B cell (primary cell): ENCODE results near the gene PLEKHJ1. TPM values are rescaled to one million over a fixed set of nuclear protein-coding genes. Genes with fewer than 3 reads are reported as not detected.
A peak's percentile ranks its signal among the peaks of the same experiment; 100 is the strongest.

Experiments
- ATAC-seq: fragments of 200-7000 bp; cut with Tn5 transposase; one replicate; pipeline ENCODE4 v1.10.0; 2021; ENCODE audit warnings: low read depth, mild to moderate bottlenecking, moderate number of reproducible peaks, moderate library complexity
- CTCF ChIA-PET: fragments of 350-600 bp; sonication (Branson Sonifier 250); formaldehyde crosslinking; loops from one replicate; lab custom pipeline; 2021; ENCODE audit warnings: antibody characterized with exemption, inconsistent platforms; lab: Charles Lee
- POLR2A ChIA-PET: fragments of 350-600 bp; sonication (Branson Sonifier 250); formaldehyde crosslinking; loops from one replicate; lab custom pipeline; 2021; ENCODE audit warnings: antibody characterized with exemption; lab: Charles Lee
- DNase-seq: peaks from one replicate; pipeline ENCODE4 v3.0.0; 2013
- H2AFZ ChIP-seq: 2 replicates; pipeline ENCODE4 v1.6.1; 2012; ENCODE audit warnings: mild to moderate bottlenecking, low read depth, low read length; ENCODE audit not compliant: insufficient read depth, poor library complexity, severe bottlenecking
- H3K27ac ChIP-seq, 2 donors: 1 replicate in 1 of 2; 2 replicates in 1 of 2; pipeline ENCODE4 v1.5.1; 2012 to 2013; ENCODE audit warnings: low read length in 2 of 2, mild to moderate bottlenecking in 2 of 2, moderate library complexity in 1 of 2
- H3K27me3 ChIP-seq, 4 experiments: fragments of 200-600 bp in 1 of 4; sonication (generic) in 1 of 4; replicated peaks in 1 of 4; 1 replicate in 2 of 4; 2 replicates in 2 of 4; pipeline versions ENCODE4 v1.6.1 to v1.7.0; 2013 to 2016; ENCODE audit warnings: low read length in 3 of 4, mild to moderate bottlenecking in 2 of 4, mixed read lengths in 1 of 4, moderate library complexity in 1 of 4; ENCODE audit not compliant: insufficient read depth in 4 of 4, control insufficient read depth in 3 of 4; ENCODE audit errors: control extremely low read depth in 1 of 4
- H3K36me3 ChIP-seq, 2 experiments: replicated peaks in 1 of 2; 1 replicate in 1 of 2; 2 replicates in 1 of 2; pipeline versions ENCODE4 v1.6.1 to v1.7.1; 2013; ENCODE audit warnings: low read length in 1 of 2; ENCODE audit not compliant: insufficient read depth in 2 of 2, control insufficient read depth in 1 of 2; ENCODE audit errors: control extremely low read depth in 1 of 2, extremely low read depth in 1 of 2
- H3K4me1 ChIP-seq, 2 donors: fragments of 200-600 bp in 1 of 2; sonication (generic) in 1 of 2; 1 replicate in 1 of 2; 2 replicates in 1 of 2; pipeline versions ENCODE4 v1.5.1 to v1.6.1; 2013 to 2017; ENCODE audit warnings: low read length in 2 of 2; ENCODE audit not compliant: control insufficient read depth in 2 of 2, insufficient read depth in 2 of 2
- H3K4me2 ChIP-seq: replicated peaks from 2 replicates; pipeline ENCODE3; 2012; ENCODE audit warnings: mild to moderate bottlenecking, low read depth, low read length; ENCODE audit not compliant: poor library complexity, severe bottlenecking
- H3K4me3 ChIP-seq, 5 experiments: fragments of 200-600 bp in 1 of 5; sonication (generic) in 1 of 5; 1 replicate in 3 of 5; 2 replicates in 2 of 5; pipeline versions ENCODE4 v1.5.1 to v1.7.0; 2011 to 2016; ENCODE audit warnings: low read length in 4 of 5, mild to moderate bottlenecking in 4 of 5, low read depth in 2 of 5, control low read depth in 1 of 5, moderate library complexity in 1 of 5; ENCODE audit not compliant: insufficient read depth in 1 of 5; ENCODE audit errors: control extremely low read depth in 1 of 5, extremely low read depth in 1 of 5
- H3K79me2 ChIP-seq: fragments of 200-600 bp; sonication (generic); one replicate; pipeline ENCODE4 v1.6.0; 2016; ENCODE audit warnings: low read length; ENCODE audit not compliant: control insufficient read depth, insufficient read depth
- H3K9ac ChIP-seq: fragments of 200-600 bp; sonication (generic); 2 replicates; pipeline ENCODE4 v1.6.1; 2017; ENCODE audit warnings: mild to moderate bottlenecking, low read length, moderate library complexity
- H3K9me3 ChIP-seq, 3 donors: one replicate each; pipeline versions ENCODE4 v1.6.1 to v1.7.1; 2013; ENCODE audit warnings: low read length in 2 of 3; ENCODE audit not compliant: control insufficient read depth in 2 of 3, insufficient read depth in 1 of 3; ENCODE audit errors: control extremely low read depth in 1 of 3
- H4K20me1 ChIP-seq: 2 replicates; pipeline ENCODE4 v1.6.0; 2012; ENCODE audit warnings: mild to moderate bottlenecking, low read length; ENCODE audit not compliant: insufficient read depth, control insufficient read depth, poor library complexity, severe bottlenecking
- H3K27ac Mint-ChIP-seq: one replicate; pipeline ENCODE4 v1.8.0; 2021; ENCODE audit warnings: mixed read lengths
- H3K27me3 Mint-ChIP-seq: one replicate; pipeline ENCODE4 v1.8.0; 2021; ENCODE audit warnings: mixed read lengths
- H3K4me1 Mint-ChIP-seq: one replicate; pipeline ENCODE4 v1.8.0; 2021; ENCODE audit warnings: mixed read lengths
- H3K4me3 Mint-ChIP-seq: one replicate; pipeline ENCODE4 v1.8.0; 2021; ENCODE audit warnings: mixed read lengths
- H3K9me3 Mint-ChIP-seq: one replicate; pipeline ENCODE4 v1.8.0; 2022; ENCODE audit warnings: mixed read lengths; ENCODE audit not compliant: insufficient read depth
- CTCF ChIP-seq: fragments of 200-600 bp; IDR thresholded peaks from one replicate; pipeline ENCODE4 v1.8.0; 2022; ENCODE audit warnings: antibody characterized with exemption, mild to moderate bottlenecking
- EZH2 ChIP-seq: IDR thresholded peaks from 2 replicates; pipeline ENCODE4 v1.6.1; 2012; ENCODE audit warnings: borderline replicate concordance, low read depth, mild to moderate bottlenecking, moderate library complexity, low read length; ENCODE audit not compliant: insufficient read depth, poor library complexity, severe bottlenecking
- WGBS: methylation state at CpG from one replicate; pipeline ENCODE4 v1.1.5; 2013; ENCODE audit warnings: missing lambda C conversion rate; ENCODE audit not compliant: insufficient coverage; 5-methylcytosine and 5-hydroxymethylcytosine counted together
- intact Hi-C: fragments of 100-400 bp; cut with micrococcal nuclease; formaldehyde crosslinking; loops from one replicate; pipeline ENCODE4 v1.10.0; 2022
- polyA plus RNA-seq: library from polyadenylated mRNA; depleted of rRNA; stranded (reverse); fragments of >200 nt; gene quantifications from 2 replicates; pipeline ENCODE4 v1.2.3, GENCODE V29; 2012
- total RNA-seq, 2 donors: library from RNA; stranded (reverse); fragments of 120-200 nt in 1 of 2; gene quantifications; 1 replicate in 1 of 2; 2 replicates in 1 of 2; pipeline versions ENCODE4 v1.2.3 to v1.2.4, GENCODE V29; 2013 to 2022

PLEKHJ1 gene
- total and polyA plus RNA-seq, 2 donors (not counting 1 experiment from before 2014, with no cell fraction given), result 86.7 to 117 TPM

GRCh38 chr19:2270423-2271233 lies 34.5 kb upstream of the PLEKHJ1 start:
- Mint-ChIP-seq H3K27ac (peak overlapping the region; percentile 97), H3K4me1 (peaks cover 57% of the 10 kb centered on the region), H3K4me3 (peak overlapping the region; percentile 89), H3K9me3 (no peaks in the 10 kb centered on the region), H3K27me3 (no peaks in the 10 kb centered on the region)
- peaks cover 0 to 35% of the 10 kb centered on the region in 2 experiments for H3K36me3 ChIP-seq
- peak overlapping the region; percentile 73 to 100 (median 99) for H3K4me3 ChIP-seq
- intact Hi-C loops, result loop anchor here (10.0 kb wide), 1 partner anchor 204 kb away; the partner anchor contains the start of gene GADD45B
- CTCF ChIA-PET, result interaction anchor here (0.6 to 7.5 kb wide), 10 partner anchors 11 to 99 kb away, joined by 3 to 66 read pairs (median 8); partner anchors contain the start of gene JSRP1
- peak overlapping the region; percentile 99 for H3K9ac ChIP-seq
- under 1% methylated on average over 88 of the region's 88 CpGs for WGBS
- no peaks in the 10 kb centered on the region for H3K9me3 ChIP-seq
- H3K79me2 ChIP-seq, result peaks cover 76% of the 10 kb centered on the region
- no peaks in the 10 kb centered on the region for H3K27me3 ChIP-seq
- POLR2A ChIA-PET, result interaction anchor here (0.5 to 10.8 kb wide), 15 partner anchors 9 to 354 kb away, joined by 3 to 134 read pairs (median 4); partner anchors contain the start of genes GADD45B, JSRP1, PLEKHJ1 and SF3A2
- DNase-seq, result peak; percentile 90
- H4K20me1 ChIP-seq, result peaks cover 63% of the 10 kb centered on the region
- peak overlapping the region; percentile 79 to 94 for H3K27ac ChIP-seq
- peak; percentile 31 for ATAC-seq
- no peak for TF ChIP-seq CTCF
- TF ChIP-seq EZH2, result no peak
- H2AFZ ChIP-seq, result no peak overlapping the region
- H3K4me2 ChIP-seq, result peak overlapping the region; percentile 99
- H3K4me1 ChIP-seq, result peaks cover 54 to 63% of the 10 kb centered on the region in 2 donors
